Activated CD4-positive, alpha-beta T cell treated with anti-CD3 and anti-CD28 coated beads for 4 hours (primary cell): Measurements from ENCODE around the gene TSPAN18.
A peak's percentile ranks its signal among the peaks of the same experiment; 100 is the strongest.

Experiments used
- DNase-seq, 2 donors: peaks; one replicate each; pipeline ENCODE4 v3.0.0-alpha.2; 2020

Gene TSPAN18

GRCh38 chr11:44931466-44931865, 204.7 kb downstream of the TSPAN18 start:
- no peak for DNase-seq

DNA sequence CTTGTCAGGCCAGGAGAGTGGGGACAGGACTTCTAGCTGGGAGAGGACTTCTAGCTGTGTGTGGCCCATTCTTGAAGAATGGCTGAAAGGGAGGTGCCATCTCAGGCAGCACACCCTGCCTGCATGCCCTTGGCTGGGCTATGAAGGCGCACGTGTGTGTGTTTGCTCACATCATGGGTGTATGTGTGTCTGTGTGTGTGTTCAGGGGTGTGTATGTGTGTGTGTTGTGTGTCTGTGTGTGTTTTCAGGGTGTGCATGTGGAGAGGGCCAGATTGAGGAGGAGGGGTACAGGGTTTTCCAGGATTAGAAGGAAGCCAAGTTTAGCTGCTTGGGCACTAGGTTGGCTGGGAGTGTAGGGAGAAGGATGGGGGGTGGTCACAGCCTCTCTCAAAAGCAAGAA, 207.3 kb downstream of the TSPAN18 start:
- DNase-seq = no peak

DNA sequence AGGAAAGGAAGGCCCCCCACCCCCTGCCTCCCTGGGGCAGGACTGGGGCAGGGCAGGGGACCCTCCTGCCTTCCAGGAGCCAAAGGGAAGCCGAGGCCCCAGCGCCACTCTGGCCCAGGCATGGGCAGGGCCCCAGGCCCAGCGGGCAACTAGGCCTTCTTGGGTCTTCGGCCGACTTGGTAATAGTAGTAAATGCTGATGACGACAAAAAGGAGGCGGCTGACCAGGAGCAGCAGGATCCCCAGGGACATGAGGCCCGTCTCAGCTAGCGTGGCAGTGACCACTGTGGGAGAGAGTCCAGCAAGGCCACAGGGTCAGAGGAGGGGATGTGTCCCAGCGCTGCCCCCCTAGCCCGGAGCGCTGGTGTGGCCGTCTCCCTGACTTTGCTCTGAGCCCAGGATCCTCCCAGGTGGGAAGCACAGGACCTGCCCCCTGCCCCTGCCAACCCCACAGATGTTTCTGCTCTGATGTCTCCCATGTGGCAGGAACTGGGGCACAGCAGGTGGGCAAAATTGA, 208.0 kb downstream of the TSPAN18 start:
- DNase-seq = no peak

DNA sequence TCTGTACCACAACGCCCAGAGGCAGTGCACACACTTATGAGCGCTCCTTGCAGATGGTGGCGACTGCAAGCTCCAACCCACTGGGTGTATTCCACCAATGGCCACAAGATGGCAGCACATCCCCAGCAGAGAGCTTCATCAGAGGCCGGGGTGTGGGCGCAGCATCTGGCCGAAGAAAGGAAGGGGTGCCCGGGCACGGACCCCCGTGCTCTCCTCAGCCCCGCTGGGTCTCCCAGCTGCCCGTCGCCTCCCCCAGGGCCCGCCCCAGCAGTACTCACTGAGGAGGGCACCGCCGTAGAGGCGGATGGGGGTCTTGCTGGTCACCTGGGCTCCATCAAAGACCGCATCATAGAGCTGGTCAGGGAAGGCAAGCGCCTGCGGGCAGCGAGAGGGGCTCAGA, 209.8 kb downstream of the TSPAN18 start:
- DNase-seq = peak; percentile 75 to 84

DNA sequence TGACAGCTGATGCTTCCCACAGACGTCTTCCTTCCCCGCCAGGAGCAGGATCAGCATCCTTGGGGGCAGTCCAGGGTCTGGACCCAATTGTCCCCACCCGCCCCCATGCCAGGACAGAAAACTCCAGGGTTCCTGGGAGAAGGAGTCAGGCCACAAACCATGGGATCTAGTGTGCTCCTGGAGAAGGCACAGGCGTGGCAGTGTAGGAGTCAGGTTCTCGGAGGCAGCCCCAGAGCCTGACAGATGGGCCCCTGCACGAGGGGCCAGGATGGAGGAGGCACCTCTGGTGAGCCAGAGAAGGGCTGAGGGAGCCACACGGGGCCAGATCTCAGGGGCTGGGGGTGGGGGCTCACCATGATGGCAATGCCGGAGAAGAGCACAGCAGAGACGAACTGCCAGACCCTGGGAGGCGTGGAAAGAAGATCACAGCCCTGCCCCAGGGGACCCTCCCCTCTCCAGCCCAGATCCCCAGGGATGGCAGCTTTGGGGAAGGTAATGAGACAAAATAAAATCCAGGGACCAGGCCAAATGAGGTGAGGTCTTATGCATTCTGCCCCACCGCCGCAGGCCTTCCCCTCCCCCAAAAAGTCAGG, 210.3 kb downstream of the TSPAN18 start:
- DNase-seq = no peak

GRCh38 chr11:44938066-44938691, 211.4 kb downstream of the TSPAN18 start:
- no peak for DNase-seq

- no peak for DNase-seq
Observed at GRCh38 chr11:44939673-44940395, 213.1 kb downstream of the TSPAN18 start.

GRCh38 chr11:44940404-44940803, 213.6 kb downstream of the TSPAN18 start:
- no peak for DNase-seq

GRCh38 chr11:44940835-44941234, 214.1 kb downstream of the TSPAN18 start:
- DNase-seq = no peak

GRCh38 chr11:44941259-44942021, 214.7 kb downstream of the TSPAN18 start:
- DNase-seq = no peak

GRCh38 chr11:44942029-44942955, 215.5 kb downstream of the TSPAN18 start:
- no peak for DNase-seq

DNA sequence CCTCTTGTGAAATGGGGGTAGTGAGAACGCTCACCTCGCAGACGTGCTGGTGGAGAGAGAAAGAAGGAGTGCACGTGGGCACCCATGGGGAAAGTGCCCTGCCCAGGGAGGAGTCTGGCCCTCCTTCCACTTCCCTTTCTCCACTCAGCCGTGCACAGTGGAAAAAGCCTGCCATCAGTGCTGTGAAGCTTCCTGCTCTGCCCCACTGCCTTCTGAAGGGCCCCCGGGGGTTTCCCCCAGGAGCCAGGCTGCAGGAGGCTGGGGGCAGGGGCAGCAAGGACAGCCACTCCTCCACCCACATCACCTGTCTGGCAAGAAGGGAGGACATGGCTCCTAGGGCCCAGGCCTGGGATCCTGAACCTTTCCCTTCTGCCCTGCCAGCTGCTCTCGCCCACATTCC, 216.4 kb downstream of the TSPAN18 start:
- DNase-seq = peak; percentile 17 to 38

GRCh38 chr11:44943696-44944095, 216.9 kb downstream of the TSPAN18 start:
- DNase-seq = no peak

DNA sequence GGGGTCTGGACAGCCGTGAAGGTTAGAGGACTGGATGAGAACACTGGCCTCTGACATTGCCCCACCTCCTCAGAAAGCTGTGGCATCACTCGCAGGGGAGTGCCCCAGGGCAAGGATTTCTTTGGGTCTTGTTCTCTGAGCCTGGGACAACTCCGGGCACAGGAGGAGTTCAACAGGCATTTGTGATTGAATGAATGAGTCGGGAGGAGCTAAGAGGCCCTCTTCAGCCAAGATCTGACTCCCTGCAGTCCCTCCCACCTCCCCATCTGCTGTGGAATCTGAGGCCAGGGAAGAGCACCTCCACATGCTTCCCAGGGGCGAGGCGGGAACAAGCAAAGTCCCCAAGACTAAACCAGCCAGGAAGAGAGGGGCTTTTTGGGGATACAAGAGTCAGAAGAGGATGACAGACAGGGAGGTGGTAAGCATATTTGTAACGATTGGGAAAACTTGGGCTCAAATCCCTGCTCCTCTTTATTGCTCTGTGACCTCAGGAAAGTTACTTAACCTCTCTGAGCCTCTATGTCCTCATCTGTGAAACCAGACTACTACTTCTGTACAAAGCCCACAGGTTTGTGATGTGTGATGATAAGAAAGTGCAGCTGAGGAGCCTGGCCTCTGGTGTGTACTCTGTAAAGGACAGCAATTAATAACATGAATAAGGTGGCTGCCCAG, 217.6 kb downstream of the TSPAN18 start:
- DNase-seq = no peak

DNA sequence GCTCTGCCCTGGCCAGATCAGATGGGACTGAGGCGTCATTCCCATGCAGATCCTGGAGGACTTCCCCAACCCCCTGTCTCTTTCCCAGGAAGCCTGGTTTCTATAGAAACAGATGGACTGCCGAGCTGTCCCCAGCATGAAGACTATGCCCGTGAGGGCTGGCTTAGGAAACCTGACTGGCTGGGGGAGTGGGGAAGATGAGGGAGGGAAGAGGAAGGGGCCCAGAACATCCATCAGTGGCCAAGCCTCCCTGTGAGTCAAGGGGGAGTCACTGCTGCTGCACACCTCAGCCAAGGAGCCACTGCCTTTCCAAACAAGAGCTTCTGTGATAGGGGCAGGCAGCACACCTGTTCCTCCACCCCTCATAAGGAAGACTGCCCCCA, 218.1 kb downstream of the TSPAN18 start:
- no peak for DNase-seq

- no peak for DNase-seq
Observed at GRCh38 chr11:44945666-44946065, 218.9 kb downstream of the TSPAN18 start.

DNA sequence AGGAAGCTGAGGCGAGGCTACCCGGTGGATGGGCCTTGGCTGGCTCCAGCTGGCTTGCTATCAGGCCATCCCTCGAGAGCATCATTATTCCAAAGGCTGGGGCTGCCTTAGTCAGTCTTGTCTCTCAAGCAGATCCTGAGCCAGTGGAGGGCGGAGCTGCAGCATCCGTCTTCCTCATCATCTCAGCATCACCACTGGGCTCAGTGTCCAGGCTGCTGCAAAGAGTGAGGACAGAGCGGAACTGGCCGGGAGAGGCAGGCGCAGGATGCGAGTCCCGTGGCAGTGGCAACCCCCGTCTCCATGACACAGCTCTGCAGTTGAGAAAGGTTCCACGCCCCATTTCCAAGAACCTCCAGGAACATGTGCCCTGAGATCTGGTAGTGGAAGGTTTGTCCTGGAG, 219.5 kb downstream of the TSPAN18 start:
- no peak for DNase-seq

- no peak for DNase-seq
Observed at GRCh38 chr11:44947114-44947513, 220.4 kb downstream of the TSPAN18 start.

DNA sequence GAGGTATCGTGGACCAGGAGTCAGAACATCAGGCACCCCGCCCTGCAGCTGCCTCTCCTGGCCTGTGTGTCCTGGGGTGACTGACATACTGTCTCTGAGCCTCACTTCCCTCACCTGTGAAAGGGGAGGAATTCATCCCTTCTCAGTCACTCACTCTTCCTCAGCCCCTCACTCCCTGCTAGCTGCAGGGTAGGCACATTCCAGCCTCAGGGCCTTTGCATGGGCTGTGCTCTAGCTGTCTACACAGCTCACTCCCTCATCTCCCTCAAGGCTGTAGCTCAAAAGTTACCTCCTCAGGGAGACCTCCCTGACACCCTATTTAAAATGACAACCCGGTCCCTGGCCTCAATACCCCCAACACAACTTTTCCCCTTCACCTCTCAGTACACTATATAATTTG, 221.4 kb downstream of the TSPAN18 start:
- DNase-seq = no peak

- peak; percentile 23 to 24 for DNase-seq
Observed at GRCh38 chr11:44949160-44950030, 222.6 kb downstream of the TSPAN18 start.
